B cell (primary cell): ENCODE results near the gene NAPSA. TPM values are rescaled to one million over a fixed set of nuclear protein-coding genes. Genes with fewer than 3 reads are reported as not detected.

ENCODE experiments used
- ATAC-seq: fragments of 200-7000 bp; cut with Tn5 transposase; one replicate; pipeline ENCODE4 v1.10.0; 2021; ENCODE audit warnings: low read depth, mild to moderate bottlenecking, moderate number of reproducible peaks, moderate library complexity
- CTCF ChIA-PET: fragments of 350-600 bp; sonication (Branson Sonifier 250); formaldehyde crosslinking; loops from one replicate; lab custom pipeline; 2021; ENCODE audit warnings: antibody characterized with exemption, inconsistent platforms; lab: Charles Lee
- POLR2A ChIA-PET: fragments of 350-600 bp; sonication (Branson Sonifier 250); formaldehyde crosslinking; loops from one replicate; lab custom pipeline; 2021; ENCODE audit warnings: antibody characterized with exemption; lab: Charles Lee
- DNase-seq: peaks from one replicate; pipeline ENCODE4 v3.0.0; 2013
- H2AFZ ChIP-seq: 2 replicates; pipeline ENCODE4 v1.6.1; 2012; ENCODE audit warnings: mild to moderate bottlenecking, low read depth, low read length; ENCODE audit not compliant: insufficient read depth, poor library complexity, severe bottlenecking
- H3K27ac ChIP-seq, 2 donors: 1 replicate in 1 of 2; 2 replicates in 1 of 2; pipeline ENCODE4 v1.5.1; 2012 to 2013; ENCODE audit warnings: low read length in 2 of 2, mild to moderate bottlenecking in 2 of 2, moderate library complexity in 1 of 2
- H3K27me3 ChIP-seq, 4 experiments: fragments of 200-600 bp in 1 of 4; sonication (generic) in 1 of 4; replicated peaks in 1 of 4; 1 replicate in 2 of 4; 2 replicates in 2 of 4; pipeline versions ENCODE4 v1.6.1 to v1.7.0; 2013 to 2016; ENCODE audit warnings: low read length in 3 of 4, mild to moderate bottlenecking in 2 of 4, mixed read lengths in 1 of 4, moderate library complexity in 1 of 4; ENCODE audit not compliant: insufficient read depth in 4 of 4, control insufficient read depth in 3 of 4; ENCODE audit errors: control extremely low read depth in 1 of 4
- H3K36me3 ChIP-seq, 2 experiments: replicated peaks in 1 of 2; 1 replicate in 1 of 2; 2 replicates in 1 of 2; pipeline versions ENCODE4 v1.6.1 to v1.7.1; 2013; ENCODE audit warnings: low read length in 1 of 2; ENCODE audit not compliant: insufficient read depth in 2 of 2, control insufficient read depth in 1 of 2; ENCODE audit errors: control extremely low read depth in 1 of 2, extremely low read depth in 1 of 2
- H3K4me1 ChIP-seq, 2 donors: fragments of 200-600 bp in 1 of 2; sonication (generic) in 1 of 2; 1 replicate in 1 of 2; 2 replicates in 1 of 2; pipeline versions ENCODE4 v1.5.1 to v1.6.1; 2013 to 2017; ENCODE audit warnings: low read length in 2 of 2; ENCODE audit not compliant: control insufficient read depth in 2 of 2, insufficient read depth in 2 of 2
- H3K4me2 ChIP-seq: replicated peaks from 2 replicates; pipeline ENCODE3; 2012; ENCODE audit warnings: mild to moderate bottlenecking, low read depth, low read length; ENCODE audit not compliant: poor library complexity, severe bottlenecking
- H3K4me3 ChIP-seq, 5 experiments: fragments of 200-600 bp in 1 of 5; sonication (generic) in 1 of 5; 1 replicate in 3 of 5; 2 replicates in 2 of 5; pipeline versions ENCODE4 v1.5.1 to v1.7.0; 2011 to 2016; ENCODE audit warnings: low read length in 4 of 5, mild to moderate bottlenecking in 4 of 5, low read depth in 2 of 5, control low read depth in 1 of 5, moderate library complexity in 1 of 5; ENCODE audit not compliant: insufficient read depth in 1 of 5; ENCODE audit errors: control extremely low read depth in 1 of 5, extremely low read depth in 1 of 5
- H3K79me2 ChIP-seq: fragments of 200-600 bp; sonication (generic); one replicate; pipeline ENCODE4 v1.6.0; 2016; ENCODE audit warnings: low read length; ENCODE audit not compliant: control insufficient read depth, insufficient read depth
- H3K9ac ChIP-seq: fragments of 200-600 bp; sonication (generic); 2 replicates; pipeline ENCODE4 v1.6.1; 2017; ENCODE audit warnings: mild to moderate bottlenecking, low read length, moderate library complexity
- H3K9me3 ChIP-seq, 3 donors: one replicate each; pipeline versions ENCODE4 v1.6.1 to v1.7.1; 2013; ENCODE audit warnings: low read length in 2 of 3; ENCODE audit not compliant: control insufficient read depth in 2 of 3, insufficient read depth in 1 of 3; ENCODE audit errors: control extremely low read depth in 1 of 3
- H4K20me1 ChIP-seq: 2 replicates; pipeline ENCODE4 v1.6.0; 2012; ENCODE audit warnings: mild to moderate bottlenecking, low read length; ENCODE audit not compliant: insufficient read depth, control insufficient read depth, poor library complexity, severe bottlenecking
- H3K27ac Mint-ChIP-seq: one replicate; pipeline ENCODE4 v1.8.0; 2021; ENCODE audit warnings: mixed read lengths
- H3K27me3 Mint-ChIP-seq: one replicate; pipeline ENCODE4 v1.8.0; 2021; ENCODE audit warnings: mixed read lengths
- H3K4me1 Mint-ChIP-seq: one replicate; pipeline ENCODE4 v1.8.0; 2021; ENCODE audit warnings: mixed read lengths
- H3K4me3 Mint-ChIP-seq: one replicate; pipeline ENCODE4 v1.8.0; 2021; ENCODE audit warnings: mixed read lengths
- H3K9me3 Mint-ChIP-seq: one replicate; pipeline ENCODE4 v1.8.0; 2022; ENCODE audit warnings: mixed read lengths; ENCODE audit not compliant: insufficient read depth
- EZH2 ChIP-seq: IDR thresholded peaks from 2 replicates; pipeline ENCODE4 v1.6.1; 2012; ENCODE audit warnings: borderline replicate concordance, low read depth, mild to moderate bottlenecking, moderate library complexity, low read length; ENCODE audit not compliant: insufficient read depth, poor library complexity, severe bottlenecking
- WGBS: methylation state at CpG from one replicate; pipeline ENCODE4 v1.1.5; 2013; ENCODE audit warnings: missing lambda C conversion rate; ENCODE audit not compliant: insufficient coverage; 5-methylcytosine and 5-hydroxymethylcytosine counted together
- intact Hi-C: fragments of 100-400 bp; cut with micrococcal nuclease; formaldehyde crosslinking; loops from one replicate; pipeline ENCODE4 v1.10.0; 2022
- polyA plus RNA-seq: library from polyadenylated mRNA; depleted of rRNA; stranded (reverse); fragments of >200 nt; gene quantifications from 2 replicates; pipeline ENCODE4 v1.2.3, GENCODE V29; 2012
- total RNA-seq, 2 donors: library from RNA; stranded (reverse); fragments of 120-200 nt in 1 of 2; gene quantifications; 1 replicate in 1 of 2; 2 replicates in 1 of 2; pipeline versions ENCODE4 v1.2.3 to v1.2.4, GENCODE V29; 2013 to 2022
- TF ChIP-seq, protein P1 (sequence below): fragments of 200-600 bp; IDR thresholded peaks from one replicate; pipeline ENCODE4 v1.8.0; 2022; ENCODE audit warnings: antibody characterized with exemption, mild to moderate bottlenecking

Gene NAPSA
- total and polyA plus RNA-seq, 2 donors (not counting 1 experiment from before 2014, with no cell fraction given), result 4.0 to 4.7 TPM

DNA sequence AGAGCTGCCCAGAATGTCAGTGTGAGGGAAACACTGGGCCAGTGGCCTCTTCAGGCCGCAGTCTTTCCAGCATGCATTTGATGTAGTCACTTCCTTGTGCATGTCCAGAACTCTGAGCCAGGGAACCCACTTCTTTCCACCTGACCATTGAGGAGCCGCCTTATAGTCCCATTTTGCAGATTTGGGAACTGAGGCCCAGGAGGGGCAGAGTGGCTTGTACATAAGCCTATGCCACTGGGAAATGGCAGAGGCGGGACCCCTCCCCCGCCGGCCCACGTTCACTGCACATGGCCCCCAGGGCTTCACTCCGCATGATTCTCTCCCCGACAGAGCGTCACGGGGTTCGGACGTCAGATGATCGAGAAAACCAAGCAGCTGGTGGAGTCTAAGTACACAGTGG, 47.7 kb upstream of the NAPSA start:
- Histone ChIP-seq H3K9ac (no peak overlapping the region), H3K36me3 (peaks cover 0 to 18% of the 10 kb centered on the region in 2 experiments), H3K9me3 (no peaks in the 10 kb centered on the region), H3K4me2 (no peak overlapping the region), H3K27ac (no peak overlapping the region), H4K20me1 (no peaks in the 10 kb centered on the region), H3K4me3 (no peak overlapping the region), H2AFZ (no peak overlapping the region), H3K79me2 (peaks cover 13% of the 10 kb centered on the region), H3K27me3 (no peaks in the 10 kb centered on the region), H3K4me1 (peaks cover 30 to 43% of the 10 kb centered on the region in 2 donors)
- Mint-ChIP-seq H3K9me3 (no peaks in the 10 kb centered on the region), H3K4me3 (peak overlapping the region; percentile 10), H3K27ac (peak overlapping the region; percentile 41), H3K4me1 (peaks cover 30% of the 10 kb centered on the region), H3K27me3 (no peaks in the 10 kb centered on the region)
- intact Hi-C loops, result no loop called here
- CTCF ChIA-PET, result interaction anchor here (1.7 to 3.0 kb wide), 2 partner anchors 44 to 48 kb away, joined by 9 to 33 read pairs; no protein-coding TSS in a partner anchor
- POLR2A ChIA-PET, result no interaction called here
- no peak for TF ChIP-seq EZH2
- TF ChIP-seq, protein P1, sequence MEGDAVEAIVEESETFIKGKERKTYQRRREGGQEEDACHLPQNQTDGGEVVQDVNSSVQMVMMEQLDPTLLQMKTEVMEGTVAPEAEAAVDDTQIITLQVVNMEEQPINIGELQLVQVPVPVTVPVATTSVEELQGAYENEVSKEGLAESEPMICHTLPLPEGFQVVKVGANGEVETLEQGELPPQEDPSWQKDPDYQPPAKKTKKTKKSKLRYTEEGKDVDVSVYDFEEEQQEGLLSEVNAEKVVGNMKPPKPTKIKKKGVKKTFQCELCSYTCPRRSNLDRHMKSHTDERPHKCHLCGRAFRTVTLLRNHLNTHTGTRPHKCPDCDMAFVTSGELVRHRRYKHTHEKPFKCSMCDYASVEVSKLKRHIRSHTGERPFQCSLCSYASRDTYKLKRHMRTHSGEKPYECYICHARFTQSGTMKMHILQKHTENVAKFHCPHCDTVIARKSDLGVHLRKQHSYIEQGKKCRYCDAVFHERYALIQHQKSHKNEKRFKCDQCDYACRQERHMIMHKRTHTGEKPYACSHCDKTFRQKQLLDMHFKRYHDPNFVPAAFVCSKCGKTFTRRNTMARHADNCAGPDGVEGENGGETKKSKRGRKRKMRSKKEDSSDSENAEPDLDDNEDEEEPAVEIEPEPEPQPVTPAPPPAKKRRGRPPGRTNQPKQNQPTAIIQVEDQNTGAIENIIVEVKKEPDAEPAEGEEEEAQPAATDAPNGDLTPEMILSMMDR, result no peak
- WGBS, result 100% methylated on average over 9 of the region's 13 CpGs
- DNase-seq (peak; percentile 14), ATAC-seq (no peak)

DNA sequence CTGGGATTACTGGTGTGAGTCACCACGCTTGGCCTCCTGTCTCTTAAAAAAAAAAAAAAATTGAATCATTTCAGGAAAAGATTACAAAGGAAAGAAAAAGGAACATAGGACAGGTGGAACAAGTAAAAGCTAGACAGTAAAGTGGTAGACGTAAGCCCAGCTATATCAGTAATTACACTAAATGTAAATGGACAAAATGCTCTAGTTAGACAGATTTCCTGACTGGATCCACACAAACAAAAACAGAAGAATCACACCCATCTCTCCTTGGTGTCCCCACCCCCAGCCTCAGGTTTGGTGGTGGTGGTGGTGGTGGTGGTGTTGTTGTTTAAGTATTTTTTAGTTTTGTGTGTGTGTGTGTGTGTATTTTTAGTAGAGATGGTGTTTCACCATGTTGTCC, 47.0 kb upstream of the NAPSA start:
- ATAC-seq, result no peak
- DNase-seq, result no peak
- no peak overlapping the region for H2AFZ ChIP-seq
- peaks cover 0 to 18% of the 10 kb centered on the region in 2 experiments for H3K36me3 ChIP-seq
- no peaks in the 10 kb centered on the region for H4K20me1 ChIP-seq
- intact Hi-C loops, result no loop called here
- no peaks in the 10 kb centered on the region for H3K27me3 Mint-ChIP-seq
- H3K4me3 Mint-ChIP-seq, result no peak overlapping the region
- H3K4me1 ChIP-seq, result peaks cover 30 to 36% of the 10 kb centered on the region in 2 donors
- no peak overlapping the region for H3K4me3 ChIP-seq
- no CpG with 5 or more reads among the region's 2 CpGs for WGBS
- no peaks in the 10 kb centered on the region for H3K9me3 ChIP-seq
- H3K4me1 Mint-ChIP-seq, result peaks cover 30% of the 10 kb centered on the region
- no peaks in the 10 kb centered on the region for H3K9me3 Mint-ChIP-seq
- peaks cover 8% of the 10 kb centered on the region for H3K79me2 ChIP-seq
- no peak for TF ChIP-seq EZH2
- TF ChIP-seq, protein P1, result no peak
- H3K27ac Mint-ChIP-seq, result no peak overlapping the region
- ChIA-PET CTCF (interaction anchor here (0.6 to 1.7 kb wide), 6 partner anchors 29 to 496 kb away, joined by 3 to 9 read pairs (median 4); no protein-coding TSS in a partner anchor), POLR2A (interaction anchor here (0.6 kb wide), 1 partner anchor 52 kb away, joined by 4 read pairs; no protein-coding TSS in a partner anchor)
- H3K4me2 ChIP-seq, result no peak overlapping the region
- no peak overlapping the region for H3K27ac ChIP-seq
- H3K9ac ChIP-seq, result no peak overlapping the region
- no peaks in the 10 kb centered on the region for H3K27me3 ChIP-seq
